Naive B cell (primary cell): ENCODE data around the gene PKD2. TPM values are rescaled to one million over a fixed set of nuclear protein-coding genes. Genes with fewer than 3 reads are reported as not detected.
"Not testable (repeated sequence)": the region's sequence is repeated elsewhere in the genome, so short reads cannot be mapped to it uniquely, and the experiment has no call there.

Experiments used
- ATAC-seq, 2 donors: fragments of 150-1000 bp; cut with Tn5 transposase; 2 replicates each; pipeline ENCODE4 v1.10.0; 2021; ENCODE audit warnings: low read depth in 2 of 2, mild to moderate bottlenecking in 2 of 2, moderate library complexity in 2 of 2
- DNase-seq: peaks from one replicate; pipeline ENCODE4 v3.0.0; 2022
- H3K27ac Mint-ChIP-seq, 6 donors: one replicate each; pipeline ENCODE4 v1.8.0; 2020 to 2022; ENCODE audit warnings: mild to moderate bottlenecking in 6 of 6, mixed read lengths in 6 of 6, moderate library complexity in 5 of 6, inconsistent platforms in 2 of 6
- H3K27me3 Mint-ChIP-seq, 3 donors: one replicate each; pipeline ENCODE4 v1.8.0; 2021 to 2022; ENCODE audit warnings: mixed read lengths in 3 of 3, mild to moderate bottlenecking in 1 of 3
- H3K36me3 Mint-ChIP-seq, 2 donors: one replicate each; pipeline ENCODE4 v1.8.0; 2020 to 2022; ENCODE audit warnings: mixed read lengths in 2 of 2, inconsistent platforms in 1 of 2, mild to moderate bottlenecking in 1 of 2
- H3K4me1 Mint-ChIP-seq, 3 donors: one replicate each; pipeline ENCODE4 v1.8.0; 2020 to 2022; ENCODE audit warnings: mixed read lengths in 3 of 3, inconsistent platforms in 1 of 3, mild to moderate bottlenecking in 1 of 3, moderate library complexity in 1 of 3
- H3K4me3 Mint-ChIP-seq, 8 donors: one replicate each; pipeline ENCODE4 v1.8.0; 2020 to 2022; ENCODE audit warnings: mild to moderate bottlenecking in 8 of 8, mixed read lengths in 8 of 8, moderate library complexity in 8 of 8, inconsistent platforms in 2 of 8
- H3K9me3 Mint-ChIP-seq, 7 donors: one replicate each; pipeline ENCODE4 v1.8.0; 2020 to 2022; ENCODE audit warnings: mixed read lengths in 7 of 7, mild to moderate bottlenecking in 5 of 7, inconsistent platforms in 2 of 7, moderate library complexity in 1 of 7
- polyA plus RNA-seq, 6 donors: library from polyadenylated mRNA; unstranded; fragments of 300-500 nt; fragmentation: Illumina TruSeq; gene quantifications; one replicate each; pipeline ENCODE4 v1.2.3, GENCODE V29; 2021; ENCODE audit warnings: low read depth in 6 of 6

The PKD2 gene
- polyA plus RNA-seq, 6 donors from 2014 or later, result 1.1 to 5.2 (median 2.2) TPM

DNA sequence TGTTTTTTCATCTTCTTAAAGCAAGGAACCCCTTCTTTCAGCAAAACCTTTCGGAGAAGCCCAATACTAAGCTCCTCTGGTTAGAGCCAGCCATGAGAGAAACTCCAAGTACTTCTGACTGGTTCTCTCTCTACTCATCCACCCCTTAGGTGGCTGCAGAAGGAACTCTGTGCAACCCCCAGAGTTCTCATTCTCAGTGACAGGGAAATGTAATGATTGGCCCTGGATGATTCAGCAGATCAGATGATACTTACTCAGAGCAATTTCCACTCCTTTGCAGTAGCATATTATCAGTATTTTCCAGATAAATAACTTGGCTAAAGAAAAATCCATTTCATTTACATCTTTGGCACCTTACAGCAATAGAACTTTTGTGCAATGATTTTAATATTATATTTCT lies 28.8 kb upstream of the PKD2 start:
- Mint-ChIP-seq H3K9me3 (no peaks in the 10 kb centered on the region), H3K36me3 (no peaks in the 10 kb centered on the region), H3K4me1 (peaks cover 4 to 9% (median 7%) of the 10 kb centered on the region in 3 donors), H3K27me3 (peaks cover 5 to 16% (median 6%) of the 10 kb centered on the region in 3 donors), H3K27ac (peak overlapping the region in 1 of 6 donors; percentile 21), H3K4me3 (no peak overlapping the region)
- DNase-seq (no peak), ATAC-seq (no peak)

DNA sequence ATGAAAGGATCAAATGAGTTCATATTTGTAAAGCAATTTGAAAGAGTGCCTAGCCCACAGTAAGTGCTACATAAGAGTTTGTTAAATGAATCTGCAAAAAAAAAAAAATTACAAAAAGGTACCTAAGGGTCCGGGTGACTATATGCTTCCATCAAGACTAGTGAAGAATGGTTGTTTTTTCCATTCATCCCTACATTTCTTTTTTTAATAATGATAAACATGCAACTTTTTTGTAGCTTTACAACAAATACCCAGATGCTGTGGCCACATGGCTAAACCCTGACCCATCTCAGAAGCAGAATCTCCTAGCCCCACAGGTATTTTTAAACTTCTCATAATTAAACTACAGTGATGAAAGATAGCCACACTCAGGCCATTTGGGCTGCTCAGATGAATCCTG lies 27.6 kb upstream of the PKD2 start:
- no peak overlapping the region for H3K4me3 Mint-ChIP-seq
- H3K27me3 Mint-ChIP-seq, result peaks cover 5 to 16% (median 6%) of the 10 kb centered on the region in 3 donors
- no peaks in the 10 kb centered on the region for H3K36me3 Mint-ChIP-seq
- ATAC-seq (no peak), DNase-seq (no peak)
- no peaks in the 10 kb centered on the region for H3K9me3 Mint-ChIP-seq
- H3K27ac Mint-ChIP-seq, result no peak overlapping the region
- H3K4me1 Mint-ChIP-seq, result peaks cover 4 to 9% (median 7%) of the 10 kb centered on the region in 3 donors

DNA sequence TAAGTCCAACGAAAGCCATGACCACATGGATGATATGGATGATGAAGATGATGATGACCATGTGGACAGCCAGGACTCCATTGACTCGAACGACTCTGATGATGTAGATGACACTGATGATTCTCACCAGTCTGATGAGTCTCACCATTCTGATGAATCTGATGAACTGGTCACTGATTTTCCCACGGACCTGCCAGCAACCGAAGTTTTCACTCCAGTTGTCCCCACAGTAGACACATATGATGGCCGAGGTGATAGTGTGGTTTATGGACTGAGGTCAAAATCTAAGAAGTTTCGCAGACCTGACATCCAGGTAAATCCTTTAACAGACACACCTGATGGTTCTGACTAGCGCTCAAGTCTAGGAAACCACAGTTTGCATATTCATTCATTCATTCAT lies 25.9 kb upstream of the PKD2 start:
- Mint-ChIP-seq H3K36me3 (no peaks in the 10 kb centered on the region), H3K4me1 (peaks cover 0 to 4% (median 0%) of the 10 kb centered on the region in 3 donors), H3K27me3 (peaks cover 0 to 17% (median 11%) of the 10 kb centered on the region in 3 donors), H3K9me3 (no peaks in the 10 kb centered on the region), H3K4me3 (no peak overlapping the region), H3K27ac (no peak overlapping the region)
- DNase-seq (no peak), ATAC-seq (no peak)

DNA sequence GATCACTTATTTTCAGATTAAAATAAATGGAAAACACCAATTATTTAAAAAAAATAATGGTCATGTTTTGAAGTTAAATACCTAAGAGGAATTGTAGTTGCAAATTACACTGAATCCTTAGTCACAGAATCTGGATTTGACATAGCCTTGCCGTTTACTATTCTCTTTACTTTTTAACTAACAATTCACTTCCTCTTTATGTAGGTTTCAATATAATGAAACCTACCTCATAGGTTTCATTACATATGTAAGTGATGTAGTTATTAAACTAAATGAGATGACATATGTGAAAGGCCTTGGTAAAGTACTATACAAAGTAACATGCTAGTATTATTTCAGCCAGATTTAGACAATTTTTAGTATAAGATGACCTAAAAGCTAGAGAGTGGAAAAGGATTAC lies 25.4 kb upstream of the PKD2 start:
- H3K27ac Mint-ChIP-seq, result no peak overlapping the region
- peaks cover 0 to 4% (median 0%) of the 10 kb centered on the region in 3 donors for H3K4me1 Mint-ChIP-seq
- H3K9me3 Mint-ChIP-seq, result no peaks in the 10 kb centered on the region
- no peaks in the 10 kb centered on the region for H3K36me3 Mint-ChIP-seq
- DNase-seq, result no peak
- H3K4me3 Mint-ChIP-seq, result no peak overlapping the region
- no peak for ATAC-seq
- peaks cover 0 to 17% (median 11%) of the 10 kb centered on the region in 3 donors for H3K27me3 Mint-ChIP-seq

- Mint-ChIP-seq H3K9me3 (no peaks in the 10 kb centered on the region), H3K36me3 (no peaks in the 10 kb centered on the region), H3K27me3 (peaks cover 3 to 13% (median 10%) of the 10 kb centered on the region in 3 donors), H3K4me3 (no peak overlapping the region), H3K4me1 (peaks cover 0 to 4% (median 0%) of the 10 kb centered on the region in 3 donors), H3K27ac (no peak overlapping the region)
- ATAC-seq (no peak), DNase-seq (no peak)
Measured at GRCh38 chr4:87982446-87983010, 24.9 kb upstream of the PKD2 start.

DNA sequence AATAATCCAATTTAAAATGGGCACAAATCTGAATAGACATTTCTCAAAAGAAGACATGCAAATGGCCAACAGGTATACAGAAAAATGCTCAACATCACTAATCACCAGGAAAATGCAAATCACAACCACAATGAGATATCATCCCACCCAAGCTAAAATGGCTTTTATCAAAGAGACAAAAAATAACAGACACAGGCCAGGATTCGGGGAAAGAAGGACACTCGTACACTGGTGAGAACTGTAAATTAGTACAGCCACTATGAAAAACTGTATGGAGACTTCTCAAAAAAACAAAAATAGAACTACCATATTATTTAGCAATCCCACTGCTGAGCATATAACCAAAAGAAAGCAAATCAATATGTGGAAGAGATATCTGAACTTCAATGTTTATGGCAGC lies 23.4 kb upstream of the PKD2 start:
- Mint-ChIP-seq H3K27me3 (peaks cover 4 to 8% (median 5%) of the 10 kb centered on the region in 3 donors), H3K9me3 (no peaks in the 10 kb centered on the region), H3K36me3 (no peaks in the 10 kb centered on the region), H3K4me1 (peaks cover 0 to 4% (median 0%) of the 10 kb centered on the region in 3 donors), H3K27ac (no peak overlapping the region), H3K4me3 (no peak overlapping the region)
- DNase-seq, result no peak
- no peak for ATAC-seq

DNA sequence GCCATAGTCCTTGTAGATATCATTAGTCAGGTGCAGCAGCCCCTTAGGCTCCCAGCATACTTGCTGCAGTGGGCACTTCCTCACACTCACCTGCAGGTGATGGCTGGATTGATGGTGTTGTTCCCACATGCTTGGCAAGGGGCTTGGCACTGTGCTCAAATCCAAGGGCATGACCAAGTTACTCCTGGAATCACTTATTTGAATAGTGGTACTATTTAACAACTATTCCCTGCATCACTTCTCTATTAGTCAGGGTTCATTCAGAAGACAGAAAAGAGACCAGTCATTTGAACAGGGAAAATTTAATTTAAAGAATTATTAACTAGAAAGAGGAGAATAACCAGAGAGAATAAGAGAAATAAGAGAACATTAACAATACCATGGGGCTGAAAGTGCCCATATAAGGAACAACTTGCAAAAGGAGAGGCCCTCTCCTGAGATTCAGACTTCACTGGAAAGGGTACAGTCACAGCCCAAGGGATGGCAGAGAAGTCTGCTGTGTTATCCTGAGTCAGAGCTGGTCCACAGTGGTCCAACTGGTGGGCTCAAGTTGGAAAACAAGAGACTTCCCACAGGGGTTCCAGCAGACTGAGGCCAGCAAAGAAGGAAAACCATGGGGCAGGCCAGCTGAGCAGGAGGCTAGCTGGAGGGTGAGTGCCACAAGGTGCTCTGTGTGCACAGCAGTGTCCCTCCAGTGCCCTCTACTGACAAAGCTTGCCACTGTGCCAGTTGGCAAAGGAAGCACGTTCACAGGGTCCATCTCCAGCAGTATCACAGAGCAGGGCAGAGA lies 22.1 kb upstream of the PKD2 start:
- H3K27ac Mint-ChIP-seq, result peak overlapping the region in 1 of 6 donors; percentile 2
- ATAC-seq (peak; percentile 52 to 83), DNase-seq (no peak)
- H3K9me3 Mint-ChIP-seq, result no peaks in the 10 kb centered on the region
- peaks cover 0 to 4% (median 0%) of the 10 kb centered on the region in 3 donors for H3K4me1 Mint-ChIP-seq
- H3K36me3 Mint-ChIP-seq, result no peaks in the 10 kb centered on the region
- H3K27me3 Mint-ChIP-seq, result peaks cover 4 to 8% (median 5%) of the 10 kb centered on the region in 3 donors
- H3K4me3 Mint-ChIP-seq, result no peak overlapping the region

- H3K36me3 Mint-ChIP-seq, result no peaks in the 10 kb centered on the region
- H3K4me3 Mint-ChIP-seq, result no peak overlapping the region
- DNase-seq, result no peak
- H3K4me1 Mint-ChIP-seq, result peaks cover 0 to 4% (median 0%) of the 10 kb centered on the region in 3 donors
- ATAC-seq, result no peak
- H3K27me3 Mint-ChIP-seq, result peaks cover 4 to 8% (median 5%) of the 10 kb centered on the region in 3 donors
- no peaks in the 10 kb centered on the region for H3K9me3 Mint-ChIP-seq
- peak overlapping the region in 1 of 6 donors; percentile 2 for H3K27ac Mint-ChIP-seq
Measured at GRCh38 chr4:87985887-87986200, 21.6 kb upstream of the PKD2 start.

GRCh38 chr4:87986508-87986907 lies 20.9 kb upstream of the PKD2 start:
- Mint-ChIP-seq H3K4me3 (no peak overlapping the region), H3K36me3 (no peaks in the 10 kb centered on the region), H3K27me3 (peaks cover 4 to 8% (median 5%) of the 10 kb centered on the region in 3 donors), H3K4me1 (peaks cover 0 to 4% (median 0%) of the 10 kb centered on the region in 3 donors), H3K27ac (no peak overlapping the region), H3K9me3 (no peaks in the 10 kb centered on the region)
- DNase-seq, result no peak
- no peak for ATAC-seq

DNA sequence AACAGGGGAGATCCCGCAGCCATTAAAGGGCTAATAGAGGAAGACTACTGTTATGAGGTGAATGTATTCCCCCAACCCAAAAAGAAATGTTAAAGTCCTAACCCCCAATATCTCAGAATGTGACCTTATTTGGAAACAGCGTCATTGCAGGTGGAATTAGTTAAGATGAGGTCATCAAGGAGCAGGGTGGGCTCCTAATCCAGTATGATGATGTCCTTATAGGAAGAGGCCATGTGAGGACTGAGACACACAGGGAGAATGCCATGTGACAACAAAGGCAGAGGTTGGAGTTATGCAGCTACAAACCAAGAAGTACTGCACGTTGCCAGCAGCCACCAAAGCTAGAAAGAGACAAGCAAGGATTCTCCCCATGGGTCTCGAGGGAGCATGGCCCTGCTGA lies 17.7 kb upstream of the PKD2 start:
- H3K27me3 Mint-ChIP-seq, result peaks cover 4 to 8% (median 5%) of the 10 kb centered on the region in 3 donors
- no peaks in the 10 kb centered on the region for H3K36me3 Mint-ChIP-seq
- H3K4me3 Mint-ChIP-seq, result no peak overlapping the region
- ATAC-seq, result no peak
- DNase-seq, result no peak
- no peak overlapping the region for H3K27ac Mint-ChIP-seq
- H3K4me1 Mint-ChIP-seq, result peaks cover 0 to 4% (median 0%) of the 10 kb centered on the region in 3 donors
- H3K9me3 Mint-ChIP-seq, result no peaks in the 10 kb centered on the region

GRCh38 chr4:87995435-87995834 lies 12.0 kb upstream of the PKD2 start:
- Mint-ChIP-seq H3K4me3 (no peak overlapping the region), H3K36me3 (no peaks in the 10 kb centered on the region), H3K9me3 (no peaks in the 10 kb centered on the region), H3K27me3 (peaks cover 0 to 9% (median 5%) of the 10 kb centered on the region in 3 donors), H3K4me1 (no peaks in the 10 kb centered on the region), H3K27ac (no peak overlapping the region)
- no peak for ATAC-seq
- no peak for DNase-seq

DNA sequence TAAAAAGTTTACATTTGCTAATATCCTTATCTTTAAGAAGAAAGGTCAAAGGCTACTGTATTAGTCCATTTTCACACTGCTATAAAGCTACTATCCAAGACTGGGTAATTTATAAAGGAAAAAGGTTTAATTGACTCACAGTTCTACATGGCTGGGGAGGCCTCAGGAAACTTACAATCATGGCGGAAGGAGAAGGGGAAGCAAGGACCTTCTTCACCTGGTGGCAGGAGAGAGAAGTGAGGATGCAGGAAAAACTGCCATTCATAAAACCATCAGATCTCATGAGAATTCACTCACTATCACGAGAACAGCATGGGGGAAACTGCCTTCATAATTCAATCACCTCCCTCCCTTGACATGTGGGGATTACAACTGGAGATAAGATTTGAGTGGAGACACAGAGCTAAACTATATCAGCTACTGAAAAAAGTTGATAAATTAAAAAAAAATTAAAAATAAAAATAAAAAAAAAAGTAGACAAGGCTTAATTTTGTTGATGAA lies 8.2 kb upstream of the PKD2 start:
- H3K4me3 Mint-ChIP-seq, H3K36me3 Mint-ChIP-seq, H3K4me1 Mint-ChIP-seq: not testable (repeated sequence)

GRCh38 chr4:88001871-88002270 lies 5.6 kb upstream of the PKD2 start:
- H3K27me3 Mint-ChIP-seq, result no peaks in the 10 kb centered on the region

More for the DNA sequence above, 8.2 kb upstream of the PKD2 start:
- H3K27me3 Mint-ChIP-seq, H3K9me3 Mint-ChIP-seq, DNase-seq, H3K27ac Mint-ChIP-seq, ATAC-seq: not testable (repeated sequence)

DNA sequence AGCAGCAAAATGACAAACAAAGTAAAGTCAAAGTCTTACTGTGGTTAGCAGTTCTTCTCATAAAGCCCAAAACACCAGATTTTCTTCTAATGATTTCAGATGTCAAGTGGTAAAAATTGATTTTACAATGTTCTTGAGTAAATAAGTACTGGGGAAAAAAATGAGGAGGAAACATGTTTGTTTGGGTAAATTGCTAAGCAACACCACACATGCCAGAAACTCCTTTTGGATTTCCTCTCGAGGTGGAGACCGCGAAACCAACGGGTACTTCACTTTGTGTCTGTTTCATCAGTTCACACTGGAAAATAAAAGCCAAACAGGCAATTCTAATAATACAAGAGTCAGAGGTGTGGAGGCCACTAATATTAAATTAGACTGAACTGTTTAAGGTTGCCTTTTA lies 4.6 kb upstream of the PKD2 start:
- H3K9me3 Mint-ChIP-seq, result no peaks in the 10 kb centered on the region
- DNase-seq (no peak), ATAC-seq (no peak)
- peaks cover 6 to 8% (median 8%) of the 10 kb centered on the region in 3 donors for H3K4me1 Mint-ChIP-seq
- no peak overlapping the region for H3K27ac Mint-ChIP-seq
- no peaks in the 10 kb centered on the region for H3K36me3 Mint-ChIP-seq
- H3K27me3 Mint-ChIP-seq, result no peaks in the 10 kb centered on the region
- peak overlapping the region in 1 of 8 donors; percentile 7 for H3K4me3 Mint-ChIP-seq

More at GRCh38 chr4:88001871-88002270, 5.6 kb upstream of the PKD2 start:
- no peaks in the 10 kb centered on the region for H3K9me3 Mint-ChIP-seq
- no peak overlapping the region for H3K4me3 Mint-ChIP-seq
- ATAC-seq (no peak), DNase-seq (no peak)
- no peak overlapping the region for H3K27ac Mint-ChIP-seq
- H3K4me1 Mint-ChIP-seq, result peaks cover 5 to 6% (median 6%) of the 10 kb centered on the region in 3 donors
- no peaks in the 10 kb centered on the region for H3K36me3 Mint-ChIP-seq
